HepG2 (cell line): ENCODE results near the gene RGS5. TPM values are rescaled to one million over a fixed set of nuclear protein-coding genes. Genes with fewer than 3 reads are reported as not detected.

Source experiments
- ATAC-seq: fragments of 200-7000 bp; cut with Tn5 transposase; 3 replicates; pipeline ENCODE4 v1.9.1; 2020; ENCODE audit warnings: mild to moderate bottlenecking, moderate library complexity
- BruUV-seq: library from RNA; stranded (reverse); fragments of 400-500 nt; replicated peaks from 2 replicates; lab custom pipeline; 2021; lab: Mats Ljungman, UMichigan
- CTCF ChIA-PET: fragments of 300-600 bp; formaldehyde crosslinking; extraction: SDS; loops from one replicate; lab custom pipeline; 2021; ENCODE audit warnings: low total read pairs, inconsistent platforms, low intra/inter-chr PET ratio; lab: Yijun Ruan, JAX
- POLR2A ChIA-PET: fragments of 350-600 bp; sonication (Branson Sonifier 250); formaldehyde crosslinking; loops from one replicate; lab custom pipeline; 2020; ENCODE audit warnings: antibody characterized with exemption, inconsistent platforms; lab: Yijun Ruan, JAX
- DNase-seq: peaks from one replicate; pipeline ENCODE4 v3.0.0-alpha.2; 2015; ENCODE audit warnings: low spot score
- FAIRE-seq: peaks from 3 replicates; lab custom pipeline; 2011; peaks lifted over from hg19 to GRCh38; lab: Jason Lieb, UNC
- H2AFZ ChIP-seq: one replicate; pipeline ENCODE4 v1.6.1; 2011; ENCODE audit warnings: low read length, inconsistent platforms
- H3K27ac ChIP-seq: fragments of 300-600 bp; 3 replicates; pipeline ENCODE4 v1.8.0; 2011; ENCODE audit warnings: mixed run types, mild to moderate bottlenecking, mixed read lengths, low read length, inconsistent platforms; ENCODE audit not compliant: insufficient read depth; ENCODE audit errors: extremely low read length
- H3K27me3 ChIP-seq, 2 experiments: fragments of 200-600 bp in 1 of 2; 2 replicates in 1 of 2; 3 replicates in 1 of 2; pipeline versions ENCODE4 v1.6.0 to v1.8.0; 2011; ENCODE audit warnings: low read length in 2 of 2, mild to moderate bottlenecking in 2 of 2, moderate library complexity in 2 of 2, inconsistent platforms in 1 of 2; ENCODE audit not compliant: insufficient read depth in 2 of 2, control insufficient read depth in 1 of 2
- H3K36me3 ChIP-seq, 2 experiments: fragments of 200-600 bp in 1 of 2; replicated peaks in 1 of 2; 2 replicates in 1 of 2; 3 replicates in 1 of 2; pipeline versions ENCODE4 v1.5.1 to v1.8.0; 2011; ENCODE audit warnings: low read length in 2 of 2, inconsistent platforms in 1 of 2; ENCODE audit not compliant: insufficient read depth in 2 of 2, control insufficient read depth in 1 of 2
- H3K4me1 ChIP-seq: 2 replicates; pipeline ENCODE4 v1.5.1; 2012; ENCODE audit warnings: low read length, inconsistent platforms; ENCODE audit not compliant: insufficient read depth
- H3K4me2 ChIP-seq: 2 replicates; pipeline ENCODE4 v1.6.0; 2011; ENCODE audit warnings: low read depth, low read length, inconsistent platforms
- H3K4me3 ChIP-seq, 3 experiments: fragments of 200-600 bp in 1 of 3; sonication (generic), shearing (Covaris generic) in 1 of 3; replicated peaks in 1 of 3; 2 replicates each; pipeline ENCODE4 v1.5.1; 2011 to 2016; ENCODE audit warnings: low read length in 3 of 3, inconsistent platforms in 2 of 3, low read depth in 2 of 3, mild to moderate bottlenecking in 2 of 3, control low read depth in 1 of 3, mixed read lengths in 1 of 3; ENCODE audit not compliant: insufficient read depth in 1 of 3
- H3K79me2 ChIP-seq: one replicate; pipeline ENCODE4 v1.6.1; 2011; ENCODE audit warnings: low read length, inconsistent platforms; ENCODE audit not compliant: insufficient read depth
- H3K9ac ChIP-seq: 2 replicates; pipeline ENCODE4 v1.6.0; 2011; ENCODE audit warnings: mild to moderate bottlenecking, low read depth, low read length, inconsistent platforms; ENCODE audit not compliant: insufficient read depth
- H3K9me3 ChIP-seq: 2 replicates; pipeline ENCODE4 v1.5.1; 2012; ENCODE audit warnings: mild to moderate bottlenecking, low read length
- H4K20me1 ChIP-seq: 2 replicates; pipeline ENCODE4 v1.6.0; 2011; ENCODE audit warnings: inconsistent platforms, mild to moderate bottlenecking, low read length, moderate library complexity; ENCODE audit not compliant: insufficient read depth
- BRD4 ChIP-seq: sonication (generic); formaldehyde crosslinking; IDR thresholded peaks from 2 replicates; pipeline ENCODE4 v1.4.0; 2020; ENCODE audit warnings: missing genetic modification reagents
- PAX8 ChIP-seq: sonication (generic); formaldehyde crosslinking; IDR thresholded peaks from 2 replicates; pipeline ENCODE4 v1.8.0; 2022; ENCODE audit warnings: mild to moderate bottlenecking, missing genetic modification reagents, borderline replicate concordance
- SMARCE1 ChIP-seq: fragments of 450-650 bp; IDR thresholded peaks from 2 replicates; pipeline ENCODE4 v1.6.1; 2017; ENCODE audit warnings: borderline replicate concordance
- TGIF2 ChIP-seq: IDR thresholded peaks from 2 replicates; pipeline ENCODE4 v1.6.1; 2016; ENCODE audit warnings: control low read depth, missing compliant biosample characterization
- ZNF256 ChIP-seq: sonication (generic); formaldehyde crosslinking; conservative IDR thresholded peaks from 2 replicates; pipeline ENCODE4 v1.4.0; 2020; ENCODE audit warnings: missing genetic modification reagents
- ZNF484 ChIP-seq: sonication (generic); formaldehyde crosslinking; IDR thresholded peaks from 2 replicates; pipeline ENCODE4 v1.5.1; 2020; ENCODE audit warnings: mild to moderate bottlenecking, low read depth, missing genetic modification reagents, borderline replicate concordance
- ZNF557 ChIP-seq: sonication (generic); formaldehyde crosslinking; IDR thresholded peaks from 2 replicates; pipeline ENCODE4 v1.4.0; 2020; ENCODE audit warnings: missing genetic modification reagents
- WGBS: methylation state at CpG from one replicate; pipeline ENCODE4 v1.1.6; 2017; ENCODE audit warnings: low lambda C conversion rate; 5-methylcytosine and 5-hydroxymethylcytosine counted together
- in situ Hi-C: cut with HindIII; loops from 2 replicates; pipeline ENCODE4 v1.10.0; 2017; ENCODE audit warnings: low pct_unique_long_range_greater_than_20kb; ENCODE audit not compliant: extremely low pct_ligation_motif_present
- intact Hi-C: fragments of 100-400 bp; cut with micrococcal nuclease; formaldehyde crosslinking; loops from one replicate; pipeline ENCODE4 v1.10.0; 2022; ENCODE audit not compliant: unreplicated experiment
- polyA plus RNA-seq, 8 experiments: library from polyadenylated mRNA; depleted of rRNA in 3 of 8; stranded (reverse) in 7 of 8; unstranded in 1 of 8; fragments of >200 nt; fragmentation: Illumina TruSeq in 4 of 8; extraction: Trizol in 4 of 8; gene quantifications; 2 replicates each; pipeline versions ENCODE4 v1.2.1 to v1.2.3, GENCODE V29; 2011 to 2016; ENCODE audit warnings: low read depth in 4 of 8, missing spikeins in 1 of 8, mixed read lengths in 1 of 8; ENCODE audit not compliant: insufficient read depth in 1 of 8
- total RNA-seq, 5 experiments: library from RNA; depleted of rRNA; stranded (reverse); fragments of >200 nt; fragmentation: Illumina TruSeq; extraction: Trizol; gene quantifications; 2 replicates each; pipeline ENCODE4 v1.2.3, GENCODE V29; 2016; ENCODE audit warnings: low read depth in 1 of 5
- TF ChIP-seq, protein P1 (sequence below): IDR thresholded peaks from 2 replicates; pipeline ENCODE4 v1.6.1; 2016; ENCODE audit warnings: mild to moderate bottlenecking, missing biosample characterization, missing genetic modification reagents
- TF ChIP-seq, protein P2 (sequence below): sonication (generic); formaldehyde crosslinking; IDR thresholded peaks from 2 replicates; pipeline ENCODE4 v1.5.0; 2020; ENCODE audit warnings: mild to moderate bottlenecking, missing genetic modification reagents, borderline replicate concordance
- TF ChIP-seq, protein P3 (sequence below): sonication (generic); formaldehyde crosslinking; IDR thresholded peaks from 2 replicates; pipeline ENCODE4 v1.4.0; 2020; ENCODE audit warnings: missing genetic modification reagents

The RGS5 gene
- total and polyA plus RNA-seq, 2 of the 13 experiments (the other 11 are each of a cell fraction or from before 2014, with no cell fraction given) = 1.9 to 2.3 TPM

DNA sequence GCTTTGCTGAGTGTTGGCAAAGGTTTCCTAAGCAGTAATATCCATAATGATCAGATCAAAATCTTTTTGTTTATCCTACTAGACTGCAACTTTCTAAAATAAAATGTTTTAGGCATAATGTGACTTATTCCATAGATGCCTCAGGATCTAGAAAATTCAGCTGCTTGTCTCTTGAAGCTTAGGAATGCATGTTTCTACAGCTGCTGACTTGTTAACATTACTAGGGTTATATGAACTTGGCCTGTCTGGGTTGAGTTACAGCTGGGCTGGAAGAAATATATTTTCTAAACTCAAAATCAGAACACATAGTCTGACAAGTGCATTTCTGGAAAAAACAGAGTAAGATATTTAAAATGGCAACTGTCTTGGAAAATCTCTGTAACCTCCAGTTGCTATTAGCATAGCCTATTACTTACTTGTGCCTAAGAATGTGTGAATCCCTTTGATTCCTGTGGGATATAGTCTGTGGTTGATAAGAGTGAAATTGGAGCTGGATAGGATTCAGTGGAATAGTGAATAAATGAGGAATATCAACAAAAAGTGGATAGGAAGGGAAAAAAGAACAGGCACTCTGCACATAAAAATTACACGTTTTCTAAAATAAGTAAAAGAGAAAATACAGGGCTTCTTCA is 72.4 kb downstream of the RGS5 start:
- Histone ChIP-seq H3K4me1 (no peaks in the 10 kb centered on the region), H3K9me3 (no peaks in the 10 kb centered on the region), H3K27me3 (no peaks in the 10 kb centered on the region), H3K27ac (no peak overlapping the region), H3K9ac (no peak overlapping the region), H2AFZ (no peak overlapping the region), H3K4me3 (no peak overlapping the region), H4K20me1 (no peaks in the 10 kb centered on the region), H3K79me2 (no peaks in the 10 kb centered on the region), H3K4me2 (no peak overlapping the region), H3K36me3 (no peaks in the 10 kb centered on the region)
- CTCF ChIA-PET = no interaction called here
- WGBS = 0% methylated on average over 1 of the region's 1 CpG
- intact Hi-C loops = no loop called here
- no peak for ATAC-seq
- TF ChIP-seq PAX8 (CRISPR knock-in tag) (no peak), ZNF256 (CRISPR knock-in tag) (no peak), TGIF2 (CRISPR knock-in tag) (no peak), BRD4 (CRISPR knock-in tag) (no peak), SMARCE1 (no peak), ZNF484 (no peak), ZNF557 (CRISPR knock-in tag) (no peak)
- TF ChIP-seq, protein P1, sequence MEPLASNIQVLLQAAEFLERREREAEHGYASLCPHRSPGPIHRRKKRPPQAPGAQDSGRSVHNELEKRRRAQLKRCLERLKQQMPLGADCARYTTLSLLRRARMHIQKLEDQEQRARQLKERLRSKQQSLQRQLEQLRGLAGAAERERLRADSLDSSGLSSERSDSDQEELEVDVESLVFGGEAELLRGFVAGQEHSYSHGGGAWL (CRISPR knock-in tag) = no peak
- TF ChIP-seq, protein P2, sequence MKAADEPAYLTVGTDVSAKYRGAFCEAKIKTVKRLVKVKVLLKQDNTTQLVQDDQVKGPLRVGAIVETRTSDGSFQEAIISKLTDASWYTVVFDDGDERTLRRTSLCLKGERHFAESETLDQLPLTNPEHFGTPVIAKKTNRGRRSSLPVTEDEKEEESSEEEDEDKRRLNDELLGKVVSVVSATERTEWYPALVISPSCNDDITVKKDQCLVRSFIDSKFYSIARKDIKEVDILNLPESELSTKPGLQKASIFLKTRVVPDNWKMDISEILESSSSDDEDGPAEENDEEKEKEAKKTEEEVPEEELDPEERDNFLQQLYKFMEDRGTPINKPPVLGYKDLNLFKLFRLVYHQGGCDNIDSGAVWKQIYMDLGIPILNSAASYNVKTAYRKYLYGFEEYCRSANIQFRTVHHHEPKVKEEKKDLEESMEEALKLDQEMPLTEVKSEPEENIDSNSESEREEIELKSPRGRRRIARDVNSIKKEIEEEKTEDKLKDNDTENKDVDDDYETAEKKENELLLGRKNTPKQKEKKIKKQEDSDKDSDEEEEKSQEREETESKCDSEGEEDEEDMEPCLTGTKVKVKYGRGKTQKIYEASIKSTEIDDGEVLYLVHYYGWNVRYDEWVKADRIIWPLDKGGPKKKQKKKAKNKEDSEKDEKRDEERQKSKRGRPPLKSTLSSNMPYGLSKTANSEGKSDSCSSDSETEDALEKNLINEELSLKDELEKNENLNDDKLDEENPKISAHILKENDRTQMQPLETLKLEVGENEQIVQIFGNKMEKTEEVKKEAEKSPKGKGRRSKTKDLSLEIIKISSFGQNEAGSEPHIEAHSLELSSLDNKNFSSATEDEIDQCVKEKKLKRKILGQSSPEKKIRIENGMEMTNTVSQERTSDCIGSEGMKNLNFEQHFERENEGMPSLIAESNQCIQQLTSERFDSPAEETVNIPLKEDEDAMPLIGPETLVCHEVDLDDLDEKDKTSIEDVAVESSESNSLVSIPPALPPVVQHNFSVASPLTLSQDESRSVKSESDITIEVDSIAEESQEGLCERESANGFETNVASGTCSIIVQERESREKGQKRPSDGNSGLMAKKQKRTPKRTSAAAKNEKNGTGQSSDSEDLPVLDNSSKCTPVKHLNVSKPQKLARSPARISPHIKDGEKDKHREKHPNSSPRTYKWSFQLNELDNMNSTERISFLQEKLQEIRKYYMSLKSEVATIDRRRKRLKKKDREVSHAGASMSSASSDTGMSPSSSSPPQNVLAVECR (CRISPR knock-in tag) = no peak
- TF ChIP-seq, protein P3, sequence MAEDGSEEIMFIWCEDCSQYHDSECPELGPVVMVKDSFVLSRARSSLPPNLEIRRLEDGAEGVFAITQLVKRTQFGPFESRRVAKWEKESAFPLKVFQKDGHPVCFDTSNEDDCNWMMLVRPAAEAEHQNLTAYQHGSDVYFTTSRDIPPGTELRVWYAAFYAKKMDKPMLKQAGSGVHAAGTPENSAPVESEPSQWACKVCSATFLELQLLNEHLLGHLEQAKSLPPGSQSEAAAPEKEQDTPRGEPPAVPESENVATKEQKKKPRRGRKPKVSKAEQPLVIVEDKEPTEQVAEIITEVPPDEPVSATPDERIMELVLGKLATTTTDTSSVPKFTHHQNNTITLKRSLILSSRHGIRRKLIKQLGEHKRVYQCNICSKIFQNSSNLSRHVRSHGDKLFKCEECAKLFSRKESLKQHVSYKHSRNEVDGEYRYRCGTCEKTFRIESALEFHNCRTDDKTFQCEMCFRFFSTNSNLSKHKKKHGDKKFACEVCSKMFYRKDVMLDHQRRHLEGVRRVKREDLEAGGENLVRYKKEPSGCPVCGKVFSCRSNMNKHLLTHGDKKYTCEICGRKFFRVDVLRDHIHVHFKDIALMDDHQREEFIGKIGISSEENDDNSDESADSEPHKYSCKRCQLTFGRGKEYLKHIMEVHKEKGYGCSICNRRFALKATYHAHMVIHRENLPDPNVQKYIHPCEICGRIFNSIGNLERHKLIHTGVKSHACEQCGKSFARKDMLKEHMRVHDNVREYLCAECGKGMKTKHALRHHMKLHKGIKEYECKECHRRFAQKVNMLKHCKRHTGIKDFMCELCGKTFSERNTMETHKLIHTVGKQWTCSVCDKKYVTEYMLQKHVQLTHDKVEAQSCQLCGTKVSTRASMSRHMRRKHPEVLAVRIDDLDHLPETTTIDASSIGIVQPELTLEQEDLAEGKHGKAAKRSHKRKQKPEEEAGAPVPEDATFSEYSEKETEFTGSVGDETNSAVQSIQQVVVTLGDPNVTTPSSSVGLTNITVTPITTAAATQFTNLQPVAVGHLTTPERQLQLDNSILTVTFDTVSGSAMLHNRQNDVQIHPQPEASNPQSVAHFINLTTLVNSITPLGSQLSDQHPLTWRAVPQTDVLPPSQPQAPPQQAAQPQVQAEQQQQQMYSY (CRISPR knock-in tag) = no peak
- no TSS peak for BruUV-seq
- FAIRE-seq = no peak
- in situ Hi-C loops = no loop called here
- POLR2A ChIA-PET = no interaction called here
- no peak for DNase-seq
